ENCODE results near the gene KCNAB1.

Gene KCNAB1

GRCh38 chr3:156429125-156429524 lies 308.7 kb downstream of the KCNAB1 start:
- H3K9ac ChIP-seq (ENCODE audit: low read length) = no peak overlapping the region
- WGBS = 96% methylated on average over 3 of the region's 4 CpGs
- no peak overlapping the region for H3K18ac ChIP-seq (ENCODE audit: low read depth in 1 of 2, low read length in 2 of 2)
- H2BK15ac ChIP-seq (ENCODE audit: low read depth, poor library complexity, severe bottlenecking) = no peak overlapping the region
- H3K9me3 ChIP-seq (ENCODE audit: control insufficient read depth, low read length) = no peaks in the 10 kb centered on the region
- no peak overlapping the region for H2BK12ac ChIP-seq (ENCODE audit: low read length in 2 of 2)
- H3K23ac ChIP-seq (ENCODE audit: low read length in 2 of 2) = no peak overlapping the region
- no peak overlapping the region for H2BK120ac ChIP-seq (ENCODE audit: low read depth, low read length)
- peaks cover 0 to 8% of the 10 kb centered on the region in 2 experiments for H3K27me3 ChIP-seq (ENCODE audit: control insufficient read depth in 1 of 2, insufficient read depth in 1 of 2, low read length in 2 of 2)
- H4K91ac ChIP-seq (ENCODE audit: low read length) = no peak overlapping the region
- no peak overlapping the region for H2BK5ac ChIP-seq (ENCODE audit: low read depth, low read length, poor library complexity, severe bottlenecking)
- no peaks in the 10 kb centered on the region for H3K36me3 ChIP-seq (ENCODE audit: control insufficient read depth in 1 of 2, insufficient read depth in 2 of 2, low read depth in 1 of 2, low read length in 2 of 2)
- no peaks in the 10 kb centered on the region for H3K79me1 ChIP-seq (replicated peaks; ENCODE audit: low read length, poor library complexity, severe bottlenecking)
- no peaks in the 10 kb centered on the region for H3K4me1 ChIP-seq (ENCODE audit: control insufficient read depth, insufficient read depth, low read depth, low read length)
- H3K4me2 ChIP-seq (ENCODE audit: low read length, poor library complexity, severe bottlenecking) = no peak overlapping the region
- H2AK5ac ChIP-seq (ENCODE audit: low read length, severe bottlenecking) = no peak overlapping the region
- no peak overlapping the region for H3K4me3 ChIP-seq (ENCODE audit: insufficient read depth in 1 of 2, low read depth in 1 of 2, low read length in 2 of 2)
- DNase-seq = no peak
- H3K4ac ChIP-seq (ENCODE audit: low read depth in 1 of 2, low read length in 2 of 2) = no peak overlapping the region
- no peak overlapping the region for H3K27ac ChIP-seq (ENCODE audit: low read length, poor library complexity, severe bottlenecking)
- H4K8ac ChIP-seq (ENCODE audit: low read length) = no peak overlapping the region
- H3K14ac ChIP-seq (ENCODE audit: low read length in 2 of 2) = no peak overlapping the region
- H2AFZ ChIP-seq (ENCODE audit: low read depth, low read length) = no peak overlapping the region

- H3K9me3 ChIP-seq (ENCODE audit: control insufficient read depth, low read length) = no peaks in the 10 kb centered on the region
- no peak overlapping the region for H4K8ac ChIP-seq (ENCODE audit: low read length)
- H3K4me3 ChIP-seq (ENCODE audit: insufficient read depth in 1 of 2, low read depth in 1 of 2, low read length in 2 of 2) = no peak overlapping the region
- peaks cover 0 to 8% of the 10 kb centered on the region in 2 experiments for H3K27me3 ChIP-seq (ENCODE audit: control insufficient read depth in 1 of 2, insufficient read depth in 1 of 2, low read length in 2 of 2)
- DNase-seq = no peak
- H3K4me1 ChIP-seq (ENCODE audit: control insufficient read depth, insufficient read depth, low read depth, low read length) = no peaks in the 10 kb centered on the region
- H4K91ac ChIP-seq (ENCODE audit: low read length) = no peak overlapping the region
- H3K79me1 ChIP-seq (replicated peaks; ENCODE audit: low read length, poor library complexity, severe bottlenecking) = no peaks in the 10 kb centered on the region
- no peak overlapping the region for H3K9ac ChIP-seq (ENCODE audit: low read length)
- no peak overlapping the region for H2BK5ac ChIP-seq (ENCODE audit: low read depth, low read length, poor library complexity, severe bottlenecking)
- H2AFZ ChIP-seq (ENCODE audit: low read depth, low read length) = no peak overlapping the region
- no peak overlapping the region for H3K4me2 ChIP-seq (ENCODE audit: low read length, poor library complexity, severe bottlenecking)
- H3K27ac ChIP-seq (ENCODE audit: low read length, poor library complexity, severe bottlenecking) = no peak overlapping the region
- H2AK5ac ChIP-seq (ENCODE audit: low read length, severe bottlenecking) = no peak overlapping the region
- H3K23ac ChIP-seq (ENCODE audit: low read length in 2 of 2) = no peak overlapping the region
- no peak overlapping the region for H3K4ac ChIP-seq (ENCODE audit: low read depth in 1 of 2, low read length in 2 of 2)
- H3K14ac ChIP-seq (ENCODE audit: low read length in 2 of 2) = no peak overlapping the region
- H2BK15ac ChIP-seq (ENCODE audit: low read depth, poor library complexity, severe bottlenecking) = no peak overlapping the region
- H2BK12ac ChIP-seq (ENCODE audit: low read length in 2 of 2) = no peak overlapping the region
- H3K18ac ChIP-seq (ENCODE audit: low read depth in 1 of 2, low read length in 2 of 2) = no peak overlapping the region
- WGBS = 70% methylated on average over 4 of the region's 4 CpGs
- H3K36me3 ChIP-seq (ENCODE audit: control insufficient read depth in 1 of 2, insufficient read depth in 2 of 2, low read depth in 1 of 2, low read length in 2 of 2) = no peaks in the 10 kb centered on the region
- H2BK120ac ChIP-seq (ENCODE audit: low read depth, low read length) = no peak overlapping the region
Measured at GRCh38 chr3:156431334-156432124, 311.2 kb downstream of the KCNAB1 start.

- Histone ChIP-seq H3K18ac (ENCODE audit: low read depth in 1 of 2, low read length in 2 of 2) (no peak overlapping the region), H2BK12ac (ENCODE audit: low read length in 2 of 2) (no peak overlapping the region), H2AFZ (ENCODE audit: low read depth, low read length) (no peak overlapping the region), H4K91ac (ENCODE audit: low read length) (no peak overlapping the region), H3K27ac (ENCODE audit: low read length, poor library complexity, severe bottlenecking) (no peak overlapping the region), H2BK15ac (ENCODE audit: low read depth, poor library complexity, severe bottlenecking) (no peak overlapping the region), H3K9me3 (ENCODE audit: control insufficient read depth, low read length) (no peaks in the 10 kb centered on the region), H3K4me3 (ENCODE audit: insufficient read depth in 1 of 2, low read depth in 1 of 2, low read length in 2 of 2) (no peak overlapping the region), H2AK5ac (ENCODE audit: low read length, severe bottlenecking) (no peak overlapping the region), H3K4ac (ENCODE audit: low read depth in 1 of 2, low read length in 2 of 2) (no peak overlapping the region), H3K23ac (ENCODE audit: low read length in 2 of 2) (no peak overlapping the region), H2BK120ac (ENCODE audit: low read depth, low read length) (no peak overlapping the region), H3K4me2 (ENCODE audit: low read length, poor library complexity, severe bottlenecking) (no peak overlapping the region), H4K8ac (ENCODE audit: low read length) (no peak overlapping the region), H3K14ac (ENCODE audit: low read length in 2 of 2) (peak overlapping the region in 1 of 2 experiments; percentile 39), H3K4me1 (ENCODE audit: control insufficient read depth, insufficient read depth, low read depth, low read length) (no peaks in the 10 kb centered on the region), H3K9ac (ENCODE audit: low read length) (no peak overlapping the region), H3K27me3 (ENCODE audit: control insufficient read depth in 1 of 2, insufficient read depth in 1 of 2, low read length in 2 of 2) (peaks cover 0 to 8% of the 10 kb centered on the region in 2 experiments), H3K36me3 (ENCODE audit: control insufficient read depth in 1 of 2, insufficient read depth in 2 of 2, low read depth in 1 of 2, low read length in 2 of 2) (no peaks in the 10 kb centered on the region), H2BK5ac (ENCODE audit: low read depth, low read length, poor library complexity, severe bottlenecking) (no peak overlapping the region), H3K79me1 (replicated peaks; ENCODE audit: low read length, poor library complexity, severe bottlenecking) (no peaks in the 10 kb centered on the region)
- WGBS = 76% methylated on average over 2 of the region's 2 CpGs
- no peak for DNase-seq
Measured at GRCh38 chr3:156432563-156432962, 312.2 kb downstream of the KCNAB1 start.

GRCh38 chr3:156433138-156433537 lies 312.8 kb downstream of the KCNAB1 start:
- Histone ChIP-seq H4K8ac (ENCODE audit: low read length) (no peak overlapping the region), H3K23ac (ENCODE audit: low read length in 2 of 2) (no peak overlapping the region), H3K4ac (ENCODE audit: low read depth in 1 of 2, low read length in 2 of 2) (no peak overlapping the region), H2AK5ac (ENCODE audit: low read length, severe bottlenecking) (no peak overlapping the region), H3K18ac (ENCODE audit: low read depth in 1 of 2, low read length in 2 of 2) (no peak overlapping the region), H2AFZ (ENCODE audit: low read depth, low read length) (no peak overlapping the region), H3K4me3 (ENCODE audit: insufficient read depth in 1 of 2, low read depth in 1 of 2, low read length in 2 of 2) (no peak overlapping the region), H3K14ac (ENCODE audit: low read length in 2 of 2) (no peak overlapping the region), H3K4me2 (ENCODE audit: low read length, poor library complexity, severe bottlenecking) (no peak overlapping the region), H3K9ac (ENCODE audit: low read length) (no peak overlapping the region), H3K4me1 (ENCODE audit: control insufficient read depth, insufficient read depth, low read depth, low read length) (no peaks in the 10 kb centered on the region), H3K27me3 (ENCODE audit: control insufficient read depth in 1 of 2, insufficient read depth in 1 of 2, low read length in 2 of 2) (peaks cover 0 to 8% of the 10 kb centered on the region in 2 experiments), H2BK15ac (ENCODE audit: low read depth, poor library complexity, severe bottlenecking) (no peak overlapping the region), H4K91ac (ENCODE audit: low read length) (no peak overlapping the region), H3K79me1 (replicated peaks; ENCODE audit: low read length, poor library complexity, severe bottlenecking) (no peaks in the 10 kb centered on the region), H3K9me3 (ENCODE audit: control insufficient read depth, low read length) (no peaks in the 10 kb centered on the region), H3K36me3 (ENCODE audit: control insufficient read depth in 1 of 2, insufficient read depth in 2 of 2, low read depth in 1 of 2, low read length in 2 of 2) (no peaks in the 10 kb centered on the region), H2BK5ac (ENCODE audit: low read depth, low read length, poor library complexity, severe bottlenecking) (no peak overlapping the region), H3K27ac (ENCODE audit: low read length, poor library complexity, severe bottlenecking) (no peak overlapping the region), H2BK120ac (ENCODE audit: low read depth, low read length) (no peak overlapping the region), H2BK12ac (ENCODE audit: low read length in 2 of 2) (no peak overlapping the region)
- DNase-seq = no peak
- WGBS = 65% methylated on average over 4 of the region's 5 CpGs
